Smooth muscle cell (in vitro differentiated cells): Measurements from ENCODE around the gene SIRPD. TPM values are rescaled to one million over a fixed set of nuclear protein-coding genes. Genes with fewer than 3 reads are reported as not detected.
"Not testable (repeated sequence)": the region's sequence is repeated elsewhere in the genome, so short reads cannot be mapped to it uniquely, and the experiment has no call there.

Source experiments
- DNase-seq: peaks from one replicate; lab custom pipeline; 2025; ENCODE audit not compliant: unreplicated experiment; lab: John Stamatoyannopoulos, UW
- H2AFZ ChIP-seq: fragments of 200-600 bp; sonication (generic); 2 replicates; pipeline ENCODE4 v1.6.0; 2016; ENCODE audit warnings: antibody characterized with exemption, low read depth, mild to moderate bottlenecking
- H3F3A ChIP-seq: fragments of 200-600 bp; sonication (generic); 2 replicates; pipeline ENCODE4 v1.6.0; 2017; ENCODE audit warnings: antibody characterized with exemption, low read depth
- H3K27ac ChIP-seq: fragments of 200-600 bp; sonication (generic); 2 replicates; pipeline ENCODE4 v1.5.1; 2016; ENCODE audit warnings: low read depth, mild to moderate bottlenecking
- H3K27me3 ChIP-seq: fragments of 200-600 bp; sonication (generic); 2 replicates; pipeline ENCODE4 v1.6.1; 2016; ENCODE audit warnings: low read depth, mild to moderate bottlenecking
- H3K36me3 ChIP-seq: fragments of 200-600 bp; sonication (generic); 2 replicates; pipeline ENCODE4 v1.5.1; 2016; ENCODE audit warnings: low read depth
- H3K4me1 ChIP-seq: fragments of 200-600 bp; sonication (generic); 2 replicates; pipeline ENCODE4 v1.5.1; 2016; ENCODE audit warnings: low read depth
- H3K4me2 ChIP-seq: fragments of 200-600 bp; sonication (generic); 2 replicates; pipeline ENCODE4 v1.6.0; 2016; ENCODE audit warnings: mild to moderate bottlenecking
- H3K4me3 ChIP-seq: fragments of 200-600 bp; sonication (generic); 2 replicates; pipeline ENCODE4 v1.5.1; 2016; ENCODE audit warnings: mild to moderate bottlenecking
- H3K79me2 ChIP-seq: fragments of 200-600 bp; sonication (generic); 2 replicates; pipeline ENCODE4 v1.6.0; 2016; ENCODE audit warnings: low read depth, mild to moderate bottlenecking
- H3K9ac ChIP-seq: fragments of 200-600 bp; sonication (generic); 2 replicates; pipeline ENCODE4 v1.6.0; 2016; ENCODE audit warnings: low read depth
- H3K9me3 ChIP-seq: fragments of 200-600 bp; sonication (generic); replicated peaks from 2 replicates; pipeline ENCODE4 v1.5.1; 2016; ENCODE audit warnings: low read depth
- H4K20me1 ChIP-seq: fragments of 200-600 bp; sonication (generic); 2 replicates; pipeline ENCODE4 v1.6.0; 2016; ENCODE audit warnings: low read depth
- CTCF ChIP-seq: fragments of 200-600 bp; sonication (generic); IDR thresholded peaks from 2 replicates; pipeline ENCODE4 v1.5.1; 2017; ENCODE audit warnings: borderline replicate concordance, mild to moderate bottlenecking, antibody characterized with exemption; ENCODE audit not compliant: insufficient read depth, poor library complexity, severe bottlenecking
- WGBS: methylation state at CpG from one replicate; pipeline ENCODE4 v1.1.7; 2016; ENCODE audit warnings: low lambda C conversion rate; 5-methylcytosine and 5-hydroxymethylcytosine counted together
- polyA plus RNA-seq: library from polyadenylated mRNA; unstranded; fragments of >200 nt; fragmentation: Nextera tagmentation; extraction: Ambion mirVana; gene quantifications from 2 replicates; pipeline ENCODE4 v1.2.1, GENCODE V29; 2016
- total RNA-seq: library from RNA; depleted of rRNA; stranded (reverse); fragments of >200 nt; gene quantifications from 2 replicates; pipeline ENCODE4 v1.2.3, GENCODE V29; 2014

Gene SIRPD
- total and polyA plus RNA-seq, 2 experiments from 2014 or later: not detected

GRCh38 chr20:1577906-1578305 is 20.4 kb upstream of the SIRPD start:
- 94% methylated on average over 4 of the region's 4 CpGs for WGBS
- no peaks in the 10 kb centered on the region for H3K9me3 ChIP-seq
- H3K36me3 ChIP-seq: no peaks in the 10 kb centered on the region
- no peak overlapping the region for H3K4me2 ChIP-seq
- no peaks in the 10 kb centered on the region for H3K79me2 ChIP-seq
- H2AFZ ChIP-seq: no peak overlapping the region
- H3K4me1 ChIP-seq: no peaks in the 10 kb centered on the region
- H3F3A ChIP-seq: no peaks in the 10 kb centered on the region
- no peaks in the 10 kb centered on the region for H4K20me1 ChIP-seq
- TF ChIP-seq CTCF: no peak
- H3K27ac ChIP-seq: no peak overlapping the region
- H3K9ac ChIP-seq: no peak overlapping the region
- H3K4me3 ChIP-seq: no peak overlapping the region
- DNase-seq: no peak
- no peaks in the 10 kb centered on the region for H3K27me3 ChIP-seq

- not testable (repeated sequence) for H3K4me1 ChIP-seq, H2AFZ ChIP-seq, H3K4me2 ChIP-seq, H3K36me3 ChIP-seq, H3K79me2 ChIP-seq, H3K4me3 ChIP-seq, H3K27ac ChIP-seq, DNase-seq, H3F3A ChIP-seq, H3K9me3 ChIP-seq, H3K9ac ChIP-seq, H4K20me1 ChIP-seq, H3K27me3 ChIP-seq
- 89% methylated on average over 2 of the region's 2 CpGs for WGBS
These were observed 19.8 kb upstream of the SIRPD start for GRCh38 chr20:1577313-1577712.

DNA sequence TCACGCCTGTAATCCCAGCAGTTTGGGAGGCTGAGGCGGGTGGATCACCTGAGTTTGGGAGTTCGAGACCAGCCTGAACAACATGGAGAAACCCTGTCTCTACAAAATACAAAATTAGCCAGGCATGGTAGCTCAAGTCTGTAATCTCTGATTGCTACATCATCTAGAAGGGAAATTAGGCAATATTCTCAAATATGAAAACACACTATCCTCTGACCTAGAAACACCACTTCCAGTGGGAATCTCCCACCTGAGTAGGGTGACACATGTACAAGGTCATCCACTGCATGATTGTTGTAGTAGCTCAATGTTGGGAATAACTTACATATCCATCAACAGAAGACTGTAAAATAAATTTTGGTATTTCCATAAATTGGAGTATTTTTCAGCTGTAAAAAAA is 19.1 kb upstream of the SIRPD start:
- no peaks in the 10 kb centered on the region for H3K79me2 ChIP-seq
- no peak overlapping the region for H3K4me3 ChIP-seq
- H3K9ac ChIP-seq: no peak overlapping the region
- H3K4me1 ChIP-seq: no peaks in the 10 kb centered on the region
- no peak for DNase-seq
- no peaks in the 10 kb centered on the region for H3K9me3 ChIP-seq
- H3F3A ChIP-seq: no peaks in the 10 kb centered on the region
- H3K36me3 ChIP-seq: no peaks in the 10 kb centered on the region
- no peak for TF ChIP-seq CTCF
- H2AFZ ChIP-seq: no peak overlapping the region
- WGBS: 96% methylated on average over 3 of the region's 3 CpGs
- no peak overlapping the region for H3K27ac ChIP-seq
- H4K20me1 ChIP-seq: no peaks in the 10 kb centered on the region
- H3K27me3 ChIP-seq: no peaks in the 10 kb centered on the region
- H3K4me2 ChIP-seq: no peak overlapping the region

DNA sequence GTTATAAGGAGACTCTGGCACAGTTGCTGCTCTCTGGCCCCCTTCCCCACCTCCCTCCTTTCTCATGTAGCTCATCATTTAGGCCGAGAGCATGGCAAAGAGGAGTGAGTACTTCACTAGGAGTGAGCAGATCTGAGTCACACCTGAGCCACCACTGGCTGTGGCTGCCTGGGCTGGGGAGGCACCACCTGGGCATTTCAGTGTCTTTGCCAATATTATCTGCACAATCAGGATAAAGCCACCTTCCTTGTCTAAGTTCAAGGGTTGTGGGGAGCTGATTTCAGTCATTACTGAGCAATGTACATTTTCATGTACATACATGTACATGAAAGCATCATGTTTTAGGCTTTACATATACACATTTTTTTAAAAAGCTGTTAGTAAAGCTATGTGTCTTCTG is 18.5 kb upstream of the SIRPD start:
- H3K9ac ChIP-seq, DNase-seq, H3K27me3 ChIP-seq, H3K36me3 ChIP-seq, H3K79me2 ChIP-seq, H3F3A ChIP-seq, H4K20me1 ChIP-seq, H3K27ac ChIP-seq, H3K4me1 ChIP-seq, H3K4me3 ChIP-seq, H2AFZ ChIP-seq, H3K9me3 ChIP-seq, H3K4me2 ChIP-seq: not testable (repeated sequence)
- no CpG with 5 or more reads among the region's 1 CpG for whole genome bisulfite sequencing

DNA sequence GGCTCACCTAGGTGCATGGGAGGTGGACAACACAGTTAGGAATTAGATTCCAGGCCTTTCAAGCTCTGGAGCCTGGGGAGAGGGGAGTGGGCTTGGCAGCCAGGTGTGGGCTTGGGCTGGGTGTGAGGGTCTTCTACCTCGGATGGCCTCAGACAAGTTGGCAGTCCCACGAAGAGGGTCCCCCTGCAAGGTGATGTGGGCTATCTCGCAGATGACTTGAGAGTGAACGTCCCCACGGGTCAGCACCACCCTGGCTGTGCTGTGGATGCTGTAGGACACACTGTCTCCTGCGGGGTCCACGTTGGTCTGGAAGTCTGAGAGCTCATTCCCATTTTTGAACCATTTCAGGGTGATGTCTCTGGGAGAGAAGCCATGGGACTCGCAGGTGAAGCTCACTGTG is 14.1 kb upstream of the SIRPD start:
- DNase-seq, H3K4me1 ChIP-seq, H3K79me2 ChIP-seq, H4K20me1 ChIP-seq, H3K9me3 ChIP-seq, H3F3A ChIP-seq, H3K27ac ChIP-seq, H3K4me2 ChIP-seq, H2AFZ ChIP-seq, H3K36me3 ChIP-seq, H3K4me3 ChIP-seq, H3K9ac ChIP-seq, H3K27me3 ChIP-seq: not testable (repeated sequence)
- 83% methylated on average over 6 of the region's 8 CpGs for WGBS
